Stimulated activated CD8-positive, alpha-beta memory T cell treated with anti-CD3 and anti-CD28 coated beads, Interleukin-15, amount 100 ng/mL, for 48 hours (primary cell): Measurements from ENCODE around the gene PTMS.
A peak's percentile ranks its signal among the peaks of the same experiment; 100 is the strongest.

Source experiments
- DNase-seq, 2 donors: peaks; one replicate each; pipeline ENCODE4 v3.0.0-alpha.2; 2020; ENCODE audit warnings: low read depth in 2 of 2

Gene PTMS

DNA sequence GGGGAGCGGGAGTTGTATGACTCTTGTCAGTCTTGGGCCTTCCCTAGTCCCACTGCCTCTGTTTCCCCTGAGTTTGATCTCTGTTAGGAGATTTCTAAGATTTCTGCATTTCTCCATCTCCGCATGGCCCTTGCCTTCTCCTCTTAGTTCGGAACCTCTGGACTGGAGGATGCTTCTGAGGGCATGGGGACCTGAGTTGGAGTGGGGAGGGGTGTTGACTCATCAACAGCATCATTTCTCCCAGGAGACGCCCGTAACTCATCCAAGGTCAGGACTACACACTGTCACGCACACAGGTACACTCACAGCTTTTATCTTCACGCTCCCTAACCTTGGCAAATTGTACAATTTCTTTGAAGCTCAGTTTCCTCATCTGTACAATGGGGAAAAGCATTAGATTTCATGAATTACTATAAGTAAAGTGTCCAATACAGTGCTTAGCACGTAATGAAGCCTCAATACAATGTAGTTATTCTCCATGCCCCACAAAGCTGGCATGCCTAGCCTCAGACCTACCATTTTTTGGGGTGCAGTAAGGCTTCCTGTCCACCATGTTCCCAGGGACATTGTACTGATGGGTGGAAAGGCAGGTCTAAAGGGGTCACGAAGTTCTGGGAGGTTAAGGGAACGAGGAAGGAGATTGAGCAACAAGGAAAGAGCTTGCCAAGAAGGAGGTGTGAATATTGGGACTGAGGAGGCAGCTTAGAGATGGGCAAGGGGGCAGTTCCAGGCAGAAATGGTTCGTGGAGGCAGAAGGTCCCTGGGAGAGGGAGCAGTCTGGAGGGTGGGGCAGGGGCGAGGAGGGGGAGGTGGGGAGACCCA lies 5.6 kb downstream of the PTMS start:
- no peak for DNase-seq

- peak; percentile 65 to 73 for DNase-seq
These were observed 6.2 kb downstream of the PTMS start, which contains the start of gene LAG3 for GRCh38 chr12:6772331-6772695. TSS of gene LAG3 (plus strand) at chr12:6772520. CDS start at chr12:6772853, 333 bp downstream.

DNA sequence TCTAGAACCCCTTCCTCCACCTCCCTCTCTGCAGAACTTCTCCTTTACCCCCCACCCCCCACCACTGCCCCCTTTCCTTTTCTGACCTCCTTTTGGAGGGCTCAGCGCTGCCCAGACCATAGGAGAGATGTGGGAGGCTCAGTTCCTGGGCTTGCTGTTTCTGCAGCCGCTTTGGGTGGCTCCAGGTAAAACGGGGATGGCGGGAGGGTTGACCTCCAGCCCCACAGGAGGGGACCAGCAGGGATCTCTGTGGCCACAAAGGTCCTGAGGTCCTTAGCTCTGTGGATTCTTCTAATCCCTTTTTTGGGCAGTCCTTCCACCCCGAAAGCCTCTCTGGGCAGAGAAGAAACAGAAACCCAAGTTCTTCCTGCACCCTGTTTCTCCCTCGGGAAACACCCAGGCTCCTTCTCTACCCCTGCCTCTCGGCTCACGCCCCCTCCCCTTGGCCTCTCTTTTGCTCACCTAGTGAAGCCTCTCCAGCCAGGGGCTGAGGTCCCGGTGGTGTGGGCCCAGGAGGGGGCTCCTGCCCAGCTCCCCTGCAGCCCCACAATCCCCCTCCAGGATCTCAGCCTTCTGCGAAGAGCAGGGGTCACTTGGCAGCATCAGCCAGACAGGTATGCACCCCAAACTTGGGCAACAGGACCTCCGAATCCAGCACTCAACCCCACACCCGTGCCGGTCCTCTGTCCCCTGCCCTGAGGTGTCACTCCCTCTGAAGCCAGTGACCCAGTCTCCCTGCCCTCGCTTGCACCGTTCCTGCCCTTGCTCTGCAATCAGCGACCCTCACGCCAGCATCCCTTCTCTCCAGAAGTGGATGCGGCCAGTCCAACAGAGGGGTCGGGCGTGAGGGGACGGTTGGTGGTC lies 6.8 kb downstream of the PTMS start:
- no peak for DNase-seq

GRCh38 chr12:6773590-6774351 lies 7.6 kb downstream of the PTMS start:
- peak; percentile 75 to 81 for DNase-seq

GRCh38 chr12:6774499-6775062 lies 8.4 kb downstream of the PTMS start:
- DNase-seq: peak in 1 of 2 donors; percentile 65

DNA sequence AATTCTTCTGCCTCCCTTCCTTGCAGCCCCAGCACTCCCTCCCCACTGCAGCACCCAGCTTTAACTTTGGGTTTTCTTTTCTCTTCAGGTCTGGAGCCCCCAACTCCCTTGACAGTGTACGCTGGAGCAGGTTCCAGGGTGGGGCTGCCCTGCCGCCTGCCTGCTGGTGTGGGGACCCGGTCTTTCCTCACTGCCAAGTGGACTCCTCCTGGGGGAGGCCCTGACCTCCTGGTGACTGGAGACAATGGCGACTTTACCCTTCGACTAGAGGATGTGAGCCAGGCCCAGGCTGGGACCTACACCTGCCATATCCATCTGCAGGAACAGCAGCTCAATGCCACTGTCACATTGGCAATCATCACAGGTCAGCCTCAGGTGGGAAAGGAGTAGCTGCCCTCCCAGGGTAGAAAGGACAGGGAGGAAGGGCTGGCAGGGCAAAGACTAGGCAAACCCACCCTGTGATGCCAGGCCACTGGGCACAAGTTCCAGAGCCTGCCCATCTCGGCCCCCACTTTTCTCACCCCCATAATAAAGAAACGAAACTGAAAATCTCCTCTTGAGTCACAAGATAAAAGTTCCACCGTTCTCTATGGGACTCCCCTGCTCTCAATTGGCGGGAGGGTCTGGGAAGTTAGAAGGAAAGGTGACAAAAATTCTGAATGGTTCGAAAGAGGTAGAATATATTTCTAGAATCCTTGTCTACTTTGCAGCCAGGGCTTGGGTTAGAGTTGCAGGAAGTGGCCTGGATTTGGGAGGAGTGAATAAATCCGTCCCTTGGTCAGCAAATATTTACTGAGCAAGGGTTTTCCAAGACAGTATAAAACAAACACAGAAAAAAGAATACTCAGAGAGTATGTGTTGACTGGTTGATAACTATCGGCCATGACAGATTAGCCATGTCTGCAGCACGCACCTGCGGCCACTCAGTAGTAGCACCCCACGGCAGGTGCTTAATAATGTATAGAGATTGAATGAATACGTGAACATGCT lies 9.3 kb downstream of the PTMS start:
- DNase-seq: no peak

DNA sequence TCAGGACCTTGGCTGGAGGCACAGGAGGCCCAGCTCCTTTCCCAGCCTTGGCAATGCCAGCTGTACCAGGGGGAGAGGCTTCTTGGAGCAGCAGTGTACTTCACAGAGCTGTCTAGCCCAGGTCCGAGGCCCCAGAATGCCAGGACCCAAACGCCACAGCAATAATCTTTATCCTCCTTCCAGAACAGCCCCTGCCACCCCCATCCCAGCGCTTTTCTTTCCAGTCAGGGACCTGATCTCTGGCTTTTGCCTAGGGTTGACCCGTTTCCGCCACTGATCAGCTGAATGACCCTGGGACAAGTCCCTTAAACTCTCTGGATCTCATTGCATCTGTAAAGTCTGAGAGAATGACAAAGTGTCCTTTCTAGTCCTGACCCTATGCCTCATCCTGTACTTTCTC lies 11.2 kb downstream of the PTMS start:
- no peak for DNase-seq

GRCh38 chr12:6778217-6778573 lies 12.0 kb downstream of the PTMS start:
- DNase-seq: no peak

GRCh38 chr12:6778574-6779550 lies 12.7 kb downstream of the PTMS start:
- peak; percentile 78 to 83 for DNase-seq

GRCh38 chr12:6779708-6780432 lies 13.7 kb downstream of the PTMS start:
- DNase-seq: no peak

GRCh38 chr12:6780573-6780972 lies 14.4 kb downstream of the PTMS start:
- DNase-seq: no peak

DNA sequence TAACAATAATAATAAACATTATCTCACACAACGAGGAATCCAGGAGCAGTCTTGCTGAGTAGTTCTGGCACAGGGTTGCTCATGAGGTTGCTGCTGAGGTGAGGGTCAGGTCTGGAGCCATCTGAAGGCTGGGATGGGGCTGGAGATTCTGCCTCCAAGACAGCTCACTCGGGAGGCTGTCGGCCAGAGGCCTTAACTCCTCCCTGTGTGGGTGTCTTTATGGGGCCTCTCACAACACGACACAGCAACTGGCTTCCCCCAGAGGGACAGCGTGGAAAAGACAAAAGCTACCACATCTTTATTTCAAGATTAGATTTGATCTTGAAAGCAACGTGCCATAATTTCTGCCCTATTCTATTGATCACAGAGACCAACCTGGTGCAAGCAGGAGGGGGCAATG lies 16.0 kb downstream of the PTMS start:
- DNase-seq: no peak

DNA sequence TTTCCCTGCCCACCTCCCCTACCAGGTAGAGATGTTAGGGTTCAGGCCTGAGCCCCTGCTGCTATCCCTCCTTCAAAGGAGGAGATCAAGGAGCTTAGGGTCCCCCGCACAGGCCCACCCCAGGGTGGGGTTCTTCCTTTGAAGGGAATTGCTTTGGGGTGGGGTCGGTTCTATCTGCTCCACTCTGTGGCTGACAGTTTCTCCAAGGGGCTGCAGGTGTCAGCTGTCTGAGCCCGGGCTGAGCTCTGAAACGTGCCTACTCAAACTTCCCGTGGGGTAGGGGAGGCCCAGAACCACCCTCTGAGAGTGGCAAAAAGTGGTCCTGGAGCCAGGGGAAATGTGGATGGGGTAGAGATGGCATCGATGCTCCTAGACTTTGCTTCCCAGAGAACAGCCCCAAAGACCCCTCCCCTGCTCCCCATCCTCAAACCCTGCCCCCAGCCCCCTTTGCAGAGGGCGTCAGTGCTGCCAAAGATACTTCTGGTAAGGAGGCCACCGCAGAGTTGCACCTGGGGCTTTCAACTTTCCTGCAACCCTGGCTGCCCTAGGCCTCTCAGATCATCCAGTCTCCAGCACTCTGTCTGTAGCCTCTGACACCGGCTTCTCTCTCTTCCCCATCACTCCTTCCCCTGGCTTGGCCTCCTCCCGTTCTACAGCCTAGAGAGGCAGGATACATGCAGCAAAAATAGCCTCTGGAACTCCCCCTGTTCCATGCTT lies 16.8 kb downstream of the PTMS start:
- no peak for DNase-seq

DNA sequence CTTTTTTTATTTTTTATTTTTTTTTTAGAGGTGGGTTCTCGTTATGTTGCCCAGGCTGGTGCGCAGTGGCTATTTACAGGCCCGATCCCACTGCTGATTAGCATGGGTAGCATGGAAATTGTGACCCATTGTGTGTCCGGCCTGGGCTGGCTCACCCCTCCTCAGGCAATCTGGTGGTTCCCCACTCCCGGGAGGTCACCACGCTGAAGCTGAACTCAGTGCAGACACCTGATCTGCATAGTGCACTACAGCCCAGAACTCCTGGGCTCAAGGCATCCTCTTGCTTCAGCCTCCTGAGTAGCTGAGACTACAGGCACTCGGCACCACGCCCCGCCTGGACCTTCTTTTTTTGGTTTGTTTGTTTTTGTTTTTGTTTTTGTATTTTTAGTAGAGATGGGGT lies 17.7 kb downstream of the PTMS start:
- no peak for DNase-seq

- DNase-seq: no peak
These were observed 18.1 kb downstream of the PTMS start for GRCh38 chr12:6784296-6784695.

GRCh38 chr12:6784761-6785160 lies 18.6 kb downstream of the PTMS start:
- no peak for DNase-seq

DNA sequence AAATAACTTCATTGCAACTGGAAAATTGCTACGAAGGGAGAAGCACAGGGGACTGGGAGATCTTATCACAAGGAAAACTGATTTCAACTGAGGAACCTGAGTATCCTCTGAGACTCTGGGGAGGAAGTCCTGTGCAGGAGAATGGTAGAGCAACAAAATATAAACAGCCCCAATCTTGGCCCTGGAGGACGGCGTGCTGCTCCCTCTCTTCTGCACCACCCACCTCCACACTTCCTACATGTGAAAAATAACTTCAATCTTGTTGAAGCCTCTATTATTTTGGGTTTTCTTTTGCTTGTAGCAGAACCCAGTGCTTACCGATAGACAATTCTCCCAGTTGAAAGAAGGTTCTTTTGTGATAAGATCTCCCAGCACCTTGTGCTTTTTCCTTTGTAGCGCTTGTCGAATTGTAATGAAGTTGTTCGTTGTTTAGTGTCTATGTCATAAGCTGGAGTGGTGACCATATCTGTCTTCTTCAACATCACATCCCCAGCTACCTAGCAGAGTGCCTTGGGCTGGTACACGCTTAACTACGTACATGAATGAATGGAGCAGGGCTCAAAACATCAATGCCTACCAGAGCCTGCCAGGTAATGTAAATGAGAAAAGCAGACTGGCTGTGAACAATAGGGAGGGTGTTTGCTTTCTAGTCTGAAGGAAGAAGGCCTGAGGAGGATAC lies 20.4 kb downstream of the PTMS start:
- no peak for DNase-seq

- no peak for DNase-seq
These were observed 21.1 kb downstream of the PTMS start for GRCh38 chr12:6787309-6787708.
